Fibroblast of skin of scalp (primary cell): ENCODE results near the gene HHAT.

Experiments used
- DNase-seq: peaks from one replicate; pipeline ENCODE4 v3.0.0-alpha.2; 2013

HHAT gene

GRCh38 chr1:210689826-210690225, 361.1 kb downstream of the HHAT start:
- DNase-seq = no peak

- DNase-seq = no peak
These were observed 361.5 kb downstream of the HHAT start for GRCh38 chr1:210690236-210690635.

DNA sequence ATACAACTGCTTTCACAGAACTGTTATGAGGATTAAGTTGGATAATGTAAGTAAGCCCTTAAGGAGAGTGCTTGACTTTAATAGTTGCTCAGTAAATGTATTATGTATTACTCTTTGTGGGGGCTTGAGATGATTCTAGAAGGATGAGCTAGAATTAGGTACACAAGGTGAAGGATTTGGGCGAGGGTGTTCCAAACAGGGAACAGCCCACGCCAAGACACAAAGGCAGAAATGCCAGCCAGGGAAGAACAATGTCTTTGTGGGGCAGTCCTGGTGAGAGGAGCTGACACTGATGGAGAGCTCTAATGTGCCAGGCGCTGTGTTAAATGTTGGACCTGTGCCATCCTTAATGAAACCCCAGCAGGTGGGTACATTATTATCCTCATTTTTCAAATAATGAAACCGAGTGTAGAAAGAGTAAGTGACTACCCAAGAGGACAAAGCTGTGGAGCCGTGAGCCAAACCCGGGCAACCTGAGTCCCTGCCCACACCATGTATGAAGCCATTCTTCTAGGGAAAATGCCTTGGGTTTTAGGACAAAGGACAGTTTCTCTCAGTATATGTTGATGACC, 362.4 kb downstream of the HHAT start:
- DNase-seq = no peak

DNA sequence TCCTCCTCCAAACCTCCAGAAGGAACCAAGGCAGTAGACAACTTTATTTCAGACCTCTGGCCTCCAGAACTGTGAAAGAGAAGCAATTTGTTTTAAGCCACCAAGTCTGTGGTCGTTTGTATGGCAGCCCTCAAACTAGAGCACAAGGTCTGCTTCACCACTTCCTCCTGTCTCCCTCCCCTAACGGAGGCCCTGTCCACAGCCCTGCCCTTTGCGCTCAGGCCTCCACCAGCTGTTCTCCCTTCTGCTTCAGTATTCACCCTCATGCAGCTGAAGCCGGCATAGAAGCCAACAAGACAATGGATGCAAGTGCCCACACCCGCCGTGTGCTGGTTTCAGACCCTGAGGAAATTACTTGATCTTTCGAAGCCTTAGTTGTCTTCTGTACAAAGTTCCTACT, 364.1 kb downstream of the HHAT start:
- DNase-seq = no peak

GRCh38 chr1:210695026-210695425, 366.3 kb downstream of the HHAT start:
- no peak for DNase-seq

DNA sequence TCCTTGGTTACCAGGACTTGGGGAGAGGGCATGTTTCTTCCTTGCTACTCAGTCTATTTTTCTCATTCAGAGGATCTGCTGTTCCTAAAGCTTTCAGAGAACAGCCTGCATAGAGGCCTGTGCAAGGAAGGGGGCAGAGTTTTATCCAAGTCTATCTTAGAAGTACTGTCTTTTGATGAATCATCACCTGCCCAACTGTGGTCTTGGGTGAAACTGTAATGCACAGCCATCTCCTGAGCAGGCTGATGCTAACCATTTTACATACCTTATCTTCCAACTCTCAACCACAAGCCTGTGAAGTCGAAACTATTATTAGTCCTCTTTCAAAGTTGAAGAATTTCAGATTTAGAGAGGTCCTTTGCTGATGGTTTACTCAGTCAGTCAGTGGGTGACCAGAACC, 368.0 kb downstream of the HHAT start:
- DNase-seq = no peak

- DNase-seq = no peak
These were observed 368.5 kb downstream of the HHAT start for GRCh38 chr1:210697185-210697584.

- DNase-seq = no peak
These were observed 370.0 kb downstream of the HHAT start for GRCh38 chr1:210698661-210699060.

GRCh38 chr1:210700083-210700482, 371.4 kb downstream of the HHAT start:
- no peak for DNase-seq

GRCh38 chr1:210700511-210700910, 371.8 kb downstream of the HHAT start:
- DNase-seq = no peak

GRCh38 chr1:210702506-210702905, 373.8 kb downstream of the HHAT start:
- no peak for DNase-seq

DNA sequence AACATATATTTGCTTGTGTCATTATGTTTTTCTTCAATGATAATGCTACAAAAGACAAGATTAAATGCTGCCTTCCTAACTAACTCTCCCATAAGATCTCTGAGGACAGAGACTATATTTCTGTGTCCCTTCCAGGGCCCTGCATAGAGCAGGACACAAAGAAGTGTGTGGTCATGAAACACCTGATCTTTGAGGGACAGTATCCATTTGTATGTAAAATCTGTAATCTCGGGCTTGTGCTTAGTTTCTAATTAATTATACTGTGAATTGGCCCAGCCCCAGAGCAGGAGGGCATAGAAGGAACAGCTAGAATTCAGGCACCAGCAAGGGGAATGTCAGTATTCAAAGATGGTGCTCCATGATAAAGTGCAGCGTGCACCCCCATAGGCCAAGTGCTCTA, 374.9 kb downstream of the HHAT start:
- no peak for DNase-seq

- DNase-seq = no peak
These were observed 376.4 kb downstream of the HHAT start for GRCh38 chr1:210705086-210705485.

DNA sequence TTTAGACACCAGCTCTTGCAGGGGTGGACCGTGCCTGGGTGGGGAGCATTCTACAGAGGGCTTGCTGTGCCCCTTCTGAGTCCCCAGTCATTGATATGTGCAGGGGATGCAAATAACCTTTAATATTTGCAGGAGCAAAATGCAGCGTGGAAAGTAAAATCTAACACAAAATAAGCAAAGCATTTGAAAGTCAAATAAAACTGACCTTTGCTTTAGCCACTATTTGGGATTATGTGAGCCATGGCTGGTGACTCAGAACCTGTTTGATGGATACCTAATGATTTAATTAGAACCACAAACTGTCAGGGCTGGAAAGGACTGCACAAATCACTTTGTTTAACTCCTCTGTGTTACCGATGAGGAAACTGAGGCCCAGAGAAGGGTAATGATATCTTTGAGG, 377.5 kb downstream of the HHAT start:
- no peak for DNase-seq

DNA sequence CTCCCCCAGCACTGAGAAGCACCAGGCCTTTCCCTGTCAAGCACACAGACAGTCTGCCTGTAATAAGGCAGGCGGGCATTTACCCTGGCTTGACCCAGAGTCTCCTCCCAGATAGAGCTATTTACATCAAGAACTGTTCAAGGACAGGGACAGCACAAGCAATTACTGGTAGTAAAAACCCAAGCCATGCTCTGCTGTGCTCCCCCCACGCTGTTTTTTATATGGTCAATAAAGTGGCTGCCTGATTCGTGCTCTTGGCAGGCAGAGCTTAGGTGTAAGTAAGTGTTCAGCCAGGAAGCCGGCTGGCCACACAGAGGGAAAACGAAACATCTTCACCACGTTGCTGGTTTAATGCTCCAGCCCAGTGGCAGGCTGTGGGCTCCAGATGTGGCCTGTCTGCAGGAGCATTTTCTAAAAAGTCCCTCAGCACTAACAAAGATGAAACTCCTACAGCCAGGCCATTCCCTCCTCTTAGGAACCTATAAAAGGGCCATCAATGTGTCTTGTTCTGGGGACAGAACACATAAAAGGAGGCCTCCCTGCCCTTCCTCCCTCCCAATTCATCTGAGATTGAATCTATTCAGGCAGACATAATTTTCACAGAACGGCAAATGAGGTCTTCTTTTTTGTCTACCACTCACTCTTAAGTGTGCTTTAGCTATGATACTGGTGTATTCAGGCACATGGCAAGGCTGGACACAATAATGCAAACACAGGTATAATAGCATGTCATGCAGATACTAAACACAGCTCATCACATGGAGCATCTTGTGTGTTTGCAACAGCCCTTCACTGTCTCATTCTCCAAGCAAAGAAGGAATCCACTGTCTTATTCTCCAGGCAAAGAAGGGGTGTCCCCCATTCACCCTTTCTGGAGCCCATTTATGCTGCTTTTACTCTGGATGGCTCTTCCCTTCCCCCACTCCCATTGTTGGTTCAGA, 378.9 kb downstream of the HHAT start:
- no peak for DNase-seq

DNA sequence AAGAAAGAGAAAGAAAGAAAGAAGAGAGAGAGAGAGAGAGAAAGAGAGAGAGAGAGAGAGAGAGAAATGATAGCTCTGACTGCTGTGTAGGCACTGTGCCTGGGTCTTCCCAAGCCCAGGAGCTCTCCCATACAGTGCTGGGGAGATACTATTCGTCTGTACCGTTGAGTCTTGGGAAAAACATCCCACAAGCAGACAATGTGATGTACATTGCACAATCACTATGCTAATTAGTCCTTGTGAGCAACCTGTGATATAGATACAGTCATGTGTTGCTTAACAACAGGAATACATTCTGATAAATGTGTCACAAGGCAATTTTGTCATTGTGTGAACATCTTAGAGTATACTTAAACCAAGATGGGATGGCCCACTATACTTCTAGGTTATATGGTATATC, 381.0 kb downstream of the HHAT start:
- no peak for DNase-seq

DNA sequence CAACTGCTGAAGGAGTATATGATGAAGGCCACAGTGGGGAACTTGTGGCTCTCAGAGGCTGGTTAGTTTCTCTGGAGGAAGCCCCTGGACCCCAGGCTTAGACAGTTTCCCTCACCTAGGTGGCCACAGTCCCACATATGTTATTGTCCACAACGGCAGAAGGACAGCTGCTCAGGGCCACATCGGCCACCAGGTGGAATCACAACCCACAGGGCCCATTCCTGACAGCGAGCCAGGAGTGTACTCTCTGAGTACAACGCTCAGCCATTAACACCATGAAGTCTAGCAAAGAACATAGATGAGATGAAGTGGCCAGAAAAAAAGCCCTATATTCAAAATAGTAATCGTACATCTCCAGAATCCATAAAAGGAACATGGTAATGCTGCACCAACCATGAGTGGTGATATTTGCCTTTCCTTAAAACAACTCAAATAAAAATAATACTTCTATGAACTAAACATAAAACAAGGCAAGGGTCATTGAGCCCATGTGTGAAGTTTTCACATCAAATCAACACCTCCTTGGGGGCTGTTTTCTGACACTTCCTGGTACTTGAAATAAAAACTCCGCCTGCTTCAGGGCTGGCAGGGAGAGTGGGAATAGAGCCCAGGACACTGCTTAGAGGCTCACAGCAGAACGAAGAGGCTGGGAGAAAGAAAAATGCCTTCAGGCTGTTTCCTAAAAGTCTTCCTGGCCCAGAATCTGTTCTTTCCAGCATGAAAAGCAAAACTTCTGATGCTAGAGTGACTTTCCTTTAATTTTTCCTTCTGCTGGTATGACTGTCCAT, 383.3 kb downstream of the HHAT start:
- no peak for DNase-seq

GRCh38 chr1:210715072-210715471, 386.4 kb downstream of the HHAT start:
- DNase-seq = no peak

DNA sequence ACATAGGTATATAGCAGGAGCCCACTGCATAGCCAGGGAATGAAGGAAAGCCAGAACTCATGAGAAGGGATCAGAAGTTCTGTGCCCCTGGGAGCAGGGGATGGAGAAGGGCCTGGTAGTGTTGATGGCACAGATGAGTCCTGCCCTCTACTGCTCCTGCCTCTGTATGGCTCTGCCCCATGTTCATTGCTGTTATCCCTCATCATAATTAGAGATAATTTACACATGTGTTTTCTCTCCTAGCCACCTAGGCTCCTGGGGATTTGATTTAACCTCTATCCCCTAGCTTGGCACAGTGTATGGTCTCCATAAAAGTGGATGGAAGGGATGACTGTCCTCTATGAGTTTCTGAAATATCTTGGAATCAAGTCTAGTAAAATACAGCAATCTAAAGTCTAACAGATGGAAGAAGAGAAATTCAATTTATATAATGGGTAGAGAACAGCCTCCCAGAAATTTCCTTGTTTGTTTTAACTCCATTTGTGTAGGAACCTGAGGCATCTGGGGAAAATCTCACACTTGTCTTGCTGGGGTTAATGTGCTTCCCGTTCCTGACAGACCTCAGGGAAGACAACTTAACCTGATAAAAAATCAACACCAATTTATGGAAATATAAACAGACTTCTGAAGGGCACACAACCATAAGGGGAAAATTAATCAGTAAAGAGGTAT, 393.8 kb downstream of the HHAT start:
- DNase-seq = no peak

DNA sequence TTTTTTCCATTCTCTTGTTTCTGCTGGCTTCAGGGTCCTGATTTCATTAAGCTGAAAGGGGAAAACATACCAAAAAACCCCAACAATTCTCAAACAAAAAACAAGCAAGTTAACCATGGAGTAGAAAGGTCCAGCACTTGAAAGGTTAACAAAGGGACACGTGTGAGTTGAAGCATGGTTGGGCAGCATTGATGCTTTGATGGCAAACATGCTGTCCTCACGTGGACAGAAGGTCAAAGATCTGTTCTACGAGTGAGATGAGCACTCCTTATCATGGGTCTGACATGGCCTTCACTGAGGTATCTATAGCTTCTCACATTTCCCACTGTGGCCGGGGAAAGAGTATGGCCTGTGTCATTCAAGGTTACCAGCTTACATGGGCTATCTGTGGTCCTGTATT, 394.9 kb downstream of the HHAT start:
- no peak for DNase-seq

DNA sequence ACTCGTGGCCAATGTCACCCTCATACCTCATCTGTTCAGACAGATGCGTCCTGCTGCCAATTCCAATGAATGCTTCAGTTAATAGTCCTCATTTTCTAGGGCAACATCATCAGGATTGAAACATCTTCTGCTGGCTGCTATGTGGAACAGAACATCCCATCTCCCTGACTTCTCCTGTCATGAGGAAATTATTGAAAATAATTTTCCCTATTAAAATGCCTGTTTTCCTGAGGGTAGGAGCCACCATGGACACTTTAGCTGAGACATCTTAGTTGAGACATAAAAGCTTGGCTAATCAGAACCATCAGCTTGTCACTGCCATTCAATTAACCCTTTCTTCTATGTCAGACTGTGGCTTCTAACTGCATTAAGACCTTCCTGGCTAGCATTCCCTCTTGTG, 396.1 kb downstream of the HHAT start:
- no peak for DNase-seq
